OCI-LY1 (cell line): ENCODE results near the gene PTPRA.

Experiments
- H2AFZ ChIP-seq: fragments of 200-600 bp; sonication (generic), shearing (Covaris generic); 2 replicates; pipeline ENCODE4 v1.6.0; 2014; ENCODE audit warnings: antibody characterized with exemption, mild to moderate bottlenecking, low read length
- H3F3A ChIP-seq: fragments of 200-600 bp; sonication (generic), shearing (Covaris generic); 2 replicates; pipeline ENCODE4 v1.6.0; 2014; ENCODE audit warnings: mild to moderate bottlenecking, antibody characterized with exemption, low read length, moderate library complexity; ENCODE audit not compliant: insufficient read depth
- H3K27ac ChIP-seq: fragments of 200-600 bp; sonication (generic); 2 replicates; pipeline ENCODE4 v1.5.1; 2014; ENCODE audit warnings: low read length, mixed run types, mild to moderate bottlenecking, low read depth; ENCODE audit not compliant: poor library complexity, severe bottlenecking
- H3K27me3 ChIP-seq: fragments of 200-600 bp; sonication (generic); 2 replicates; pipeline ENCODE4 v1.6.0; 2014; ENCODE audit warnings: antibody characterized with exemption, mild to moderate bottlenecking, low read length, moderate library complexity; ENCODE audit not compliant: insufficient read depth
- H3K36me3 ChIP-seq: fragments of 200-600 bp; sonication (generic); 2 replicates; pipeline ENCODE4 v1.6.1; 2014; ENCODE audit warnings: mild to moderate bottlenecking, antibody characterized with exemption, low read length, moderate library complexity, mixed read lengths; ENCODE audit not compliant: insufficient read depth
- H3K4me1 ChIP-seq: fragments of 200-600 bp; sonication (generic); 2 replicates; pipeline ENCODE4 v1.5.1; 2014; ENCODE audit warnings: mild to moderate bottlenecking, low read length, moderate library complexity; ENCODE audit not compliant: insufficient read depth, severe bottlenecking
- H3K4me2 ChIP-seq: fragments of 200-600 bp; sonication (generic), shearing (Covaris generic); 2 replicates; pipeline ENCODE4 v1.6.1; 2014; ENCODE audit warnings: low read length
- H3K4me3 ChIP-seq: fragments of 200-600 bp; sonication (generic); 2 replicates; pipeline ENCODE4 v1.5.1; 2014; ENCODE audit warnings: low read length, low read depth, mild to moderate bottlenecking, mixed read lengths; ENCODE audit not compliant: poor library complexity, severe bottlenecking
- H3K79me2 ChIP-seq: fragments of 200-600 bp; shearing (Covaris generic); 2 replicates; pipeline ENCODE4 v1.6.1; 2016; ENCODE audit warnings: mixed run types, low read length, mixed read lengths; ENCODE audit not compliant: insufficient read depth
- H3K9ac ChIP-seq: fragments of 200-600 bp; sonication (generic), shearing (Covaris generic); 2 replicates; pipeline ENCODE4 v1.6.1; 2014; ENCODE audit warnings: mild to moderate bottlenecking, low read length, mixed read lengths
- H3K9me2 ChIP-seq: fragments of 200-600 bp; sonication (generic), shearing (Covaris generic); 2 replicates; pipeline ENCODE4 v1.6.1; 2014; ENCODE audit warnings: low read depth, mild to moderate bottlenecking, low read length, mixed read lengths
- H3K9me3 ChIP-seq: fragments of 200-600 bp; shearing (Covaris generic); 2 replicates; pipeline ENCODE4 v1.6.1; 2014; ENCODE audit warnings: low read length, mixed read lengths
- H4K20me1 ChIP-seq: fragments of 200-600 bp; sonication (generic), shearing (Covaris generic); 2 replicates; pipeline ENCODE4 v1.6.0; 2016; ENCODE audit warnings: mild to moderate bottlenecking, low read length; ENCODE audit not compliant: insufficient read depth
- CTCF ChIP-seq: fragments of 200-600 bp; sonication (generic), shearing (Covaris generic); IDR thresholded peaks from 2 replicates; pipeline ENCODE4 v1.5.1; 2017; ENCODE audit warnings: mild to moderate bottlenecking, antibody characterized with exemption, low read length, moderate library complexity, mixed read lengths
- EZH2 ChIP-seq: fragments of 200-600 bp; sonication (generic), shearing (Covaris generic); IDR thresholded peaks from 2 replicates; pipeline ENCODE4 v1.8.0; 2017; ENCODE audit warnings: borderline replicate concordance, mixed run types, mild to moderate bottlenecking, antibody characterized with exemption, low read length, moderate library complexity, mixed read lengths

PTPRA gene

GRCh38 chr20:2879146-2879545 is 5.9 kb downstream of the PTPRA start:
- Histone ChIP-seq H3K27ac (no peak overlapping the region), H2AFZ (no peak overlapping the region), H3K9me3 (no peaks in the 10 kb centered on the region), H3K79me2 (peaks cover 62% of the 10 kb centered on the region), H3K4me2 (no peak overlapping the region), H3F3A (no peaks in the 10 kb centered on the region), H3K4me3 (no peak overlapping the region), H4K20me1 (no peaks in the 10 kb centered on the region), H3K36me3 (no peaks in the 10 kb centered on the region), H3K9me2 (no peaks in the 10 kb centered on the region), H3K27me3 (no peaks in the 10 kb centered on the region), H3K9ac (no peak overlapping the region), H3K4me1 (peaks cover 36% of the 10 kb centered on the region)
- TF ChIP-seq EZH2 = no peak
- no peak for TF ChIP-seq CTCF

GRCh38 chr20:2880650-2881049 is 7.4 kb downstream of the PTPRA start:
- Histone ChIP-seq H3F3A (no peaks in the 10 kb centered on the region), H2AFZ (no peak overlapping the region), H4K20me1 (no peaks in the 10 kb centered on the region), H3K4me1 (peaks cover 23% of the 10 kb centered on the region), H3K9ac (no peak overlapping the region), H3K79me2 (peaks cover 62% of the 10 kb centered on the region), H3K9me2 (no peaks in the 10 kb centered on the region), H3K27ac (no peak overlapping the region), H3K9me3 (no peaks in the 10 kb centered on the region), H3K36me3 (no peaks in the 10 kb centered on the region; the same call in 1 of the 2 replicates), H3K4me2 (no peak overlapping the region), H3K27me3 (no peaks in the 10 kb centered on the region), H3K4me3 (no peak overlapping the region)
- TF ChIP-seq CTCF = no peak
- no peak for TF ChIP-seq EZH2

GRCh38 chr20:2883726-2884637 is 10.7 kb downstream of the PTPRA start:
- peaks cover 10% of the 10 kb centered on the region for H3K4me1 ChIP-seq
- no peak overlapping the region for H3K4me2 ChIP-seq
- H2AFZ ChIP-seq = no peak overlapping the region
- H3K9me3 ChIP-seq = no peaks in the 10 kb centered on the region
- H3K27ac ChIP-seq = no peak overlapping the region
- peaks cover 71% of the 10 kb centered on the region for H3K79me2 ChIP-seq
- 0 out of 2 replicates have a peak, but pooled peaks cover 2% of the 10 kb centered on the region for H4K20me1 ChIP-seq
- no peaks in the 10 kb centered on the region; the same call in 1 of the 2 replicates for H3K36me3 ChIP-seq
- H3K9me2 ChIP-seq = no peaks in the 10 kb centered on the region
- H3F3A ChIP-seq = no peaks in the 10 kb centered on the region
- H3K9ac ChIP-seq = no peak overlapping the region
- no peaks in the 10 kb centered on the region for H3K27me3 ChIP-seq
- H3K4me3 ChIP-seq = no peak overlapping the region
- TF ChIP-seq EZH2 (no peak), CTCF (no peak)
